Mesenchymal stem cell (in vitro differentiated cells and primary cell): Measurements from ENCODE around the gene DESI1.
"Not testable (repeated sequence)": the region's sequence is repeated elsewhere in the genome, so short reads cannot be mapped to it uniquely, and the experiment has no call there.

Experiments used
- DNase-seq: peaks from one replicate; pipeline ENCODE4 v3.0.0-alpha.2; 2013
- H2AFZ ChIP-seq: one replicate; pipeline ENCODE4 v1.6.1; 2013; ENCODE audit warnings: low read depth, mild to moderate bottlenecking, control low read depth, inconsistent platforms, low read length, moderate library complexity
- H2AK5ac ChIP-seq: 2 replicates; pipeline ENCODE4 v1.6.1; 2013; ENCODE audit warnings: low read length, moderate library complexity, mild to moderate bottlenecking, inconsistent platforms; ENCODE audit not compliant: severe bottlenecking
- H2BK120ac ChIP-seq: one replicate; pipeline ENCODE4 v1.6.1; 2013; ENCODE audit warnings: low read depth, mild to moderate bottlenecking, inconsistent platforms, low read length, moderate library complexity
- H2BK12ac ChIP-seq, 2 experiments: one replicate each; pipeline ENCODE4 v1.6.1; 2013; ENCODE audit warnings: inconsistent platforms in 2 of 2, low read length in 2 of 2, mild to moderate bottlenecking in 2 of 2, moderate library complexity in 2 of 2, control low read depth in 1 of 2
- H2BK15ac ChIP-seq: one replicate; pipeline ENCODE4 v1.6.1; 2013; ENCODE audit warnings: mild to moderate bottlenecking, low read depth, inconsistent platforms; ENCODE audit not compliant: poor library complexity, severe bottlenecking
- H2BK5ac ChIP-seq: 2 replicates; pipeline ENCODE4 v1.6.1; 2013; ENCODE audit warnings: low read depth, mild to moderate bottlenecking, low read length, control low read depth, inconsistent platforms; ENCODE audit not compliant: poor library complexity, severe bottlenecking
- H3K14ac ChIP-seq, 2 experiments: one replicate each; pipeline ENCODE4 v1.6.1; 2013; ENCODE audit warnings: inconsistent platforms in 2 of 2, low read length in 2 of 2, control low read depth in 1 of 2, mild to moderate bottlenecking in 1 of 2, moderate library complexity in 1 of 2
- H3K18ac ChIP-seq, 2 experiments: one replicate each; pipeline ENCODE4 v1.6.1; 2013; ENCODE audit warnings: inconsistent platforms in 2 of 2, low read length in 2 of 2, control low read depth in 1 of 2, low read depth in 1 of 2, mild to moderate bottlenecking in 1 of 2
- H3K23ac ChIP-seq, 2 experiments: one replicate each; pipeline ENCODE4 v1.6.1; 2013; ENCODE audit warnings: inconsistent platforms in 2 of 2, low read length in 2 of 2, mild to moderate bottlenecking in 2 of 2, moderate library complexity in 2 of 2, control low read depth in 1 of 2
- H3K27ac ChIP-seq: 2 replicates; pipeline ENCODE4 v1.5.1; 2013; ENCODE audit warnings: mild to moderate bottlenecking, moderate library complexity, low read length, control low read depth, inconsistent platforms; ENCODE audit not compliant: poor library complexity, severe bottlenecking
- H3K27me3 ChIP-seq, 2 experiments: 2 replicates each; pipeline versions ENCODE4 v1.6.1 to v1.7.0; 2013; ENCODE audit warnings: low read length in 2 of 2, mild to moderate bottlenecking in 2 of 2, moderate library complexity in 2 of 2, control low read depth in 1 of 2, inconsistent platforms in 1 of 2; ENCODE audit not compliant: control insufficient read depth in 1 of 2, insufficient read depth in 1 of 2
- H3K36me3 ChIP-seq, 2 experiments: 2 replicates each; pipeline versions ENCODE4 v1.6.1 to v1.7.0; 2013; ENCODE audit warnings: low read length in 2 of 2, control low read depth in 1 of 2, inconsistent platforms in 1 of 2, low read depth in 1 of 2, mild to moderate bottlenecking in 1 of 2; ENCODE audit not compliant: insufficient read depth in 2 of 2, control insufficient read depth in 1 of 2
- H3K4ac ChIP-seq, 2 experiments: one replicate each; pipeline ENCODE4 v1.6.1; 2013; ENCODE audit warnings: inconsistent platforms in 2 of 2, low read length in 2 of 2, mild to moderate bottlenecking in 2 of 2, moderate library complexity in 2 of 2, control low read depth in 1 of 2, low read depth in 1 of 2
- H3K4me1 ChIP-seq: 2 replicates; pipeline ENCODE4 v1.6.1; 2013; ENCODE audit warnings: low read depth, low read length, control low read depth; ENCODE audit not compliant: control insufficient read depth, insufficient read depth
- H3K4me2 ChIP-seq: 2 replicates; pipeline ENCODE4 v1.6.1; 2013; ENCODE audit warnings: low read length, mild to moderate bottlenecking, inconsistent platforms; ENCODE audit not compliant: poor library complexity, severe bottlenecking
- H3K4me3 ChIP-seq, 2 experiments: 2 replicates each; pipeline versions ENCODE4 v1.5.1 to v1.7.0; 2013; ENCODE audit warnings: low read length in 2 of 2, mild to moderate bottlenecking in 2 of 2, control low read depth in 1 of 2, low read depth in 1 of 2; ENCODE audit not compliant: insufficient read depth in 1 of 2
- H3K79me1 ChIP-seq: replicated peaks from 2 replicates; pipeline ENCODE4 v1.6.1; 2013; ENCODE audit warnings: mild to moderate bottlenecking, control low read depth, low read length, inconsistent platforms; ENCODE audit not compliant: poor library complexity, severe bottlenecking
- H3K9ac ChIP-seq: 2 replicates; pipeline ENCODE4 v1.7.0; 2013; ENCODE audit warnings: mild to moderate bottlenecking, low read length, moderate library complexity
- H3K9me3 ChIP-seq: 2 replicates; pipeline ENCODE4 v1.7.0; 2013; ENCODE audit warnings: mild to moderate bottlenecking, low read length; ENCODE audit not compliant: control insufficient read depth
- H4K8ac ChIP-seq: one replicate; pipeline ENCODE4 v1.6.1; 2013; ENCODE audit warnings: inconsistent platforms, mild to moderate bottlenecking, low read length, moderate library complexity
- H4K91ac ChIP-seq: one replicate; pipeline ENCODE4 v1.6.1; 2013; ENCODE audit warnings: mild to moderate bottlenecking, low read length, inconsistent platforms
- WGBS: methylation state at CpG from one replicate; pipeline ENCODE4 v1.1.7; 2013; ENCODE audit warnings: mixed read lengths; 5-methylcytosine and 5-hydroxymethylcytosine counted together

The DESI1 gene

DNA sequence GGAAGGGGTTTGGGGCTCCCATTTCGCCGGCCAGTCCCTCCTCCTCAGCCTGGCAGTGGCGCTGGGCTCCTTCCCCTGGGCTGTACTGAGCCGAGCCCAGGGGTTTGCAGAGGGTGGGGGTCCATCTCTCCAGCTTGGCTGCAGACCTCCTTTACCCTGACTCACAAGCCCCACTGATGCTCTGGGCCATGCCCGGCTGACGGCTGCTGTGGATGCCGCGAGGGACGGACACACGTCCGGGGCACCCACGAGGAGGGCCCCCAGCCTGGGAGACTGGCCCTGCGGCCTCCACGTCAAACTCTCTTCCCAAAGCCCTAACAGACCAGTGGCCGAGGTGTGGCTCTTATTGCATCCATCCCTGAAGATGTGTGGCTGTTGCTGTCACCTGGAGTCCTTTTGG is 45.3 kb downstream of the DESI1 start:
- H3K18ac ChIP-seq = no peak overlapping the region
- H2BK120ac ChIP-seq = no peak overlapping the region
- no peak overlapping the region for H3K4ac ChIP-seq
- no peak overlapping the region for H2BK5ac ChIP-seq
- H3K27ac ChIP-seq = no peak overlapping the region
- H3K27me3 ChIP-seq = no peaks in the 10 kb centered on the region
- no peak overlapping the region for H2AFZ ChIP-seq
- H4K91ac ChIP-seq = no peak overlapping the region
- no peak overlapping the region for H2BK15ac ChIP-seq
- no peak overlapping the region for H2AK5ac ChIP-seq
- no peak overlapping the region for H2BK12ac ChIP-seq
- H3K9ac ChIP-seq = peak overlapping the region; percentile 62
- H3K79me1 ChIP-seq = no peaks in the 10 kb centered on the region
- H3K36me3 ChIP-seq = peaks cover 45 to 73% of the 10 kb centered on the region in 2 experiments
- WGBS = 94% methylated on average over 15 of the region's 15 CpGs
- no peak overlapping the region for H4K8ac ChIP-seq
- H3K4me2 ChIP-seq = no peak overlapping the region
- H3K4me1 ChIP-seq = peaks cover 17% of the 10 kb centered on the region
- no peak overlapping the region for H3K4me3 ChIP-seq
- no peak for DNase-seq
- no peak overlapping the region for H3K23ac ChIP-seq
- H3K9me3 ChIP-seq = no peaks in the 10 kb centered on the region
- H3K14ac ChIP-seq = no peak overlapping the region

DNA sequence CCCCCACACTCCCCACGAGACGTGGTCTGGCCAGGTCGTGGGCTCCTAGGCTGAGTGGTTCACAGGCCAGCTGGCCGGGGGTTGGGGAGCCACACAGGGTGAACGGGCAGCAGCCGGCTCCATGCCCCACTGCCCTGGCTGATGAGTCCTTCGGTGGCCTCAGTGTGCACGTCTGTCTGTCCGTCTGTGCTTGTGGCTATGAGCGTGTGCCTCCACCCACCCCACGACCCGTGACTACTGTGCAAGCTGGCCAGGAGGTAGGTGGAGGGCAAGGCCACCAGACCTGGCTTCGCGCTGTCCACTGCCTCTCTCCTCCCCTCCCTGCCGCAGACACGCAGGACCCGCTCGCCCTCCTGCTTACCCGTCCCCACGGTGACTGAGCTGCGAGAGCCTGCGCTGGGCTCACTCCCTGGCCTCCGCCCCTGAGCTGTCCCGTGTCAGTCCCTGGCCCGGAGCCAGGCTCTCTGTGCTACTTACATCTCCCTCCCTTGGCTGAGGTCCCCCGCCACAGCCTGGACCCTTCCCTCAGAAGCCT is 45.9 kb downstream of the DESI1 start:
- Histone ChIP-seq H3K4me2 (no peak overlapping the region), H2BK12ac (no peak overlapping the region), H2AK5ac (no peak overlapping the region), H3K14ac (no peak overlapping the region), H3K9ac (peak overlapping the region; percentile 62), H3K4ac (no peak overlapping the region), H3K9me3 (no peaks in the 10 kb centered on the region), H3K18ac (no peak overlapping the region), H3K27me3 (no peaks in the 10 kb centered on the region), H3K4me3 (no peak overlapping the region), H4K91ac (no peak overlapping the region), H2BK5ac (no peak overlapping the region), H2BK120ac (no peak overlapping the region), H4K8ac (no peak overlapping the region), H3K36me3 (peaks cover 40 to 67% of the 10 kb centered on the region in 2 experiments), H3K79me1 (no peaks in the 10 kb centered on the region), H2AFZ (no peak overlapping the region), H3K27ac (no peak overlapping the region), H2BK15ac (no peak overlapping the region), H3K4me1 (peaks cover 16% of the 10 kb centered on the region), H3K23ac (no peak overlapping the region)
- no peak for DNase-seq
- WGBS = 94% methylated on average over 26 of the region's 26 CpGs

DNA sequence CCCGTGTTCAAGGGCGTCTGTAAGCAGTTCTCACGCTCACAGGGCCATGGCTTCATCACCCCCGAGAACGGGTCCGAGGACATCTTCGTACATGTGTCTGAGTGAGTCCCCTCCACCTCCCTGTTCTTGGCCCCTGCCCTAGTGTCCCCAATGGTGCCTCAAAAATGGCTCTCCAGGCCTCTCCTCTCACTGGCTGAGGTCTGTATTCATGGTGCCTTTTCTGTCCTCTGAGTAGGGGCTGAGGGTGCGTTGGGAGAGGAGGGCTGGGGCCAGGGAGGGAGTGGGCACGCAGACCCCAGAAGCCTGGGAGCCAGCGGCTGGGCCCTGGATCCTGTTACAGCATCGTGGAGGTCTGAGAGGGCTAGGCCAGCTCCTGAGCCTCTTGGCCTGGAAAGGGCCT is 47.2 kb downstream of the DESI1 start:
- H4K91ac ChIP-seq = no peak overlapping the region
- H2AK5ac ChIP-seq = no peak overlapping the region
- WGBS = 94% methylated on average over 11 of the region's 11 CpGs
- peaks cover 27 to 54% of the 10 kb centered on the region in 2 experiments for H3K36me3 ChIP-seq
- peaks cover 16% of the 10 kb centered on the region for H3K4me1 ChIP-seq
- H3K9ac ChIP-seq = no peak overlapping the region
- no peak overlapping the region for H2BK5ac ChIP-seq
- no peak for DNase-seq
- no peaks in the 10 kb centered on the region for H3K79me1 ChIP-seq
- no peaks in the 10 kb centered on the region for H3K27me3 ChIP-seq
- no peak overlapping the region for H2BK15ac ChIP-seq
- H3K4me2 ChIP-seq = no peak overlapping the region
- H2BK12ac ChIP-seq = no peak overlapping the region
- no peak overlapping the region for H3K18ac ChIP-seq
- peak overlapping the region; percentile 11 for H2BK120ac ChIP-seq
- H3K23ac ChIP-seq = no peak overlapping the region
- H4K8ac ChIP-seq = no peak overlapping the region
- no peak overlapping the region for H3K27ac ChIP-seq
- no peak overlapping the region for H2AFZ ChIP-seq
- H3K4ac ChIP-seq = no peak overlapping the region
- H3K9me3 ChIP-seq = no peaks in the 10 kb centered on the region
- no peak overlapping the region for H3K4me3 ChIP-seq
- no peak overlapping the region for H3K14ac ChIP-seq

DNA sequence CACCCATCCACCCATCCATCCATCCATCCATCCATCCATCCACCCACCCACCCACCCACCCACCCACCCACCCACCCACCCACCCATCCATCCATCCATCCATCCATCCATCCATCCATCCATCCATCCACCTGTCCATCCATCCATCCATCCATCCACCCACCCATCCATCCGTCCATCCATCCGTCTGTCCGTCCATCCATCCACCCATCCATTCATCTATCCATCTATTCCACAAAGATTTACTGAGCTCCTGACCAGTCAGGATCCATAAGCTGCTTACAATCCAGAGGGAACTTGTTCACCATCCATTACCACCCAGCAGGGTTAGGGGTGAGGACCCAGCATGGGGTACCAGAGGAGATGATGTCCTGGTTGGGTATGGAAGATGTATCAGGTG is 48.5 kb downstream of the DESI1 start:
- not testable (repeated sequence) for H3K23ac ChIP-seq, H3K27ac ChIP-seq, H3K9me3 ChIP-seq, H3K18ac ChIP-seq, H3K14ac ChIP-seq, H3K9ac ChIP-seq, H3K27me3 ChIP-seq, H2BK120ac ChIP-seq, H4K8ac ChIP-seq, H3K4ac ChIP-seq, H4K91ac ChIP-seq, H2BK5ac ChIP-seq, H3K4me2 ChIP-seq, H2BK15ac ChIP-seq, DNase-seq, H2BK12ac ChIP-seq, H3K79me1 ChIP-seq, H2AK5ac ChIP-seq, H2AFZ ChIP-seq
- WGBS = 92% methylated on average over 3 of the region's 3 CpGs
- Histone ChIP-seq H3K36me3 (peaks cover 14 to 41% of the 10 kb centered on the region in 2 experiments), H3K4me1 (peaks cover 13% of the 10 kb centered on the region), H3K4me3 (peak overlapping the region in 1 of 2 experiments; percentile 3)
